Stimulated activated memory B cell treated with anti-CD40 and anti-IgM and Interleukin-4, amounts not matched to agents 10 μg/mL and 1 μg/mL and 100 μg/mL, for 72 hours (primary cell): ENCODE measurements around the gene FICD.

Experiments
- ATAC-seq: fragments of 150-1000 bp; cut with Tn5 transposase; 2 replicates; pipeline ENCODE4 v1.10.0; 2021
- H3K27ac Mint-ChIP-seq: one replicate; pipeline ENCODE4 v1.8.0; 2022; ENCODE audit warnings: mild to moderate bottlenecking, mixed read lengths
- H3K27me3 Mint-ChIP-seq: one replicate; pipeline ENCODE4 v1.8.0; 2022; ENCODE audit warnings: mixed read lengths
- H3K36me3 Mint-ChIP-seq: one replicate; pipeline ENCODE4 v1.8.0; 2022; ENCODE audit warnings: mixed read lengths
- H3K4me1 Mint-ChIP-seq: one replicate; pipeline ENCODE4 v1.8.0; 2022; ENCODE audit warnings: mixed read lengths
- H3K4me3 Mint-ChIP-seq: one replicate; pipeline ENCODE4 v1.8.0; 2022; ENCODE audit warnings: mild to moderate bottlenecking, moderate library complexity, mixed read lengths
- H3K9me3 Mint-ChIP-seq: one replicate; pipeline ENCODE4 v1.8.0; 2022; ENCODE audit warnings: mixed read lengths

The FICD gene

GRCh38 chr12:108514973-108515814 is at the start of gene FICD:
Gene FICD (plus strand): TSS chr12:108515277. CDS start chr12:108516973, 1,696 bp downstream.
- peak within 1 kb of the TSS; percentile 87 for H3K4me3 Mint-ChIP-seq
- H3K27ac Mint-ChIP-seq = peak within 1 kb of the TSS; percentile 78
- no peaks in the 10 kb centered on the region for H3K27me3 Mint-ChIP-seq
- peaks cover 62% of the 10 kb centered on the region for H3K4me1 Mint-ChIP-seq
- H3K9me3 Mint-ChIP-seq = no peaks in the 10 kb centered on the region
- H3K36me3 Mint-ChIP-seq = peaks cover 26% of the 10 kb centered on the region
- ATAC-seq = peak; percentile 94

- Mint-ChIP-seq H3K9me3 (peaks cover 3% of the 10 kb centered on the region), H3K27me3 (peaks cover 88% of the 10 kb centered on the region), H3K4me3 (no peak overlapping the region), H3K27ac (no peak overlapping the region), H3K4me1 (no peaks in the 10 kb centered on the region), H3K36me3 (no peaks in the 10 kb centered on the region)
- no peak for ATAC-seq
Observed at GRCh38 chr12:108465417-108465816, 49.7 kb upstream of the FICD start.

- no peaks in the 10 kb centered on the region for H3K4me1 Mint-ChIP-seq
- no peak overlapping the region for H3K4me3 Mint-ChIP-seq
- H3K36me3 Mint-ChIP-seq = no peaks in the 10 kb centered on the region
- no peak overlapping the region for H3K27ac Mint-ChIP-seq
- peaks cover 64% of the 10 kb centered on the region for H3K27me3 Mint-ChIP-seq
- H3K9me3 Mint-ChIP-seq = peaks cover 3% of the 10 kb centered on the region
- no peak for ATAC-seq
Observed at GRCh38 chr12:108468196-108468968, 46.7 kb upstream of the FICD start.

GRCh38 chr12:108473400-108474055 is 41.5 kb upstream of the FICD start:
- Mint-ChIP-seq H3K36me3 (no peaks in the 10 kb centered on the region), H3K27ac (no peak overlapping the region), H3K4me1 (no peaks in the 10 kb centered on the region), H3K4me3 (no peak overlapping the region), H3K9me3 (no peaks in the 10 kb centered on the region), H3K27me3 (peaks cover 29% of the 10 kb centered on the region)
- ATAC-seq = no peak

- Mint-ChIP-seq H3K27ac (no peak overlapping the region), H3K36me3 (no peaks in the 10 kb centered on the region), H3K4me3 (no peak overlapping the region), H3K9me3 (no peaks in the 10 kb centered on the region), H3K4me1 (no peaks in the 10 kb centered on the region), H3K27me3 (peaks cover 19% of the 10 kb centered on the region)
- ATAC-seq = no peak
Observed at GRCh38 chr12:108475396-108475795, 39.7 kb upstream of the FICD start.

GRCh38 chr12:108477055-108477880 is 37.8 kb upstream of the FICD start:
- H3K9me3 Mint-ChIP-seq = no peaks in the 10 kb centered on the region
- H3K36me3 Mint-ChIP-seq = no peaks in the 10 kb centered on the region
- ATAC-seq = no peak
- H3K4me1 Mint-ChIP-seq = no peaks in the 10 kb centered on the region
- peaks cover 37% of the 10 kb centered on the region for H3K27me3 Mint-ChIP-seq
- H3K27ac Mint-ChIP-seq = no peak overlapping the region
- H3K4me3 Mint-ChIP-seq = no peak overlapping the region

GRCh38 chr12:108477881-108478259 is 37.2 kb upstream of the FICD start:
- Mint-ChIP-seq H3K36me3 (no peaks in the 10 kb centered on the region), H3K27me3 (peaks cover 43% of the 10 kb centered on the region), H3K4me3 (no peak overlapping the region), H3K27ac (no peak overlapping the region), H3K9me3 (no peaks in the 10 kb centered on the region), H3K4me1 (no peaks in the 10 kb centered on the region)
- no peak for ATAC-seq

GRCh38 chr12:108478611-108479206 is 36.4 kb upstream of the FICD start:
- no peaks in the 10 kb centered on the region for H3K9me3 Mint-ChIP-seq
- no peak overlapping the region for H3K4me3 Mint-ChIP-seq
- H3K4me1 Mint-ChIP-seq = no peaks in the 10 kb centered on the region
- H3K36me3 Mint-ChIP-seq = no peaks in the 10 kb centered on the region
- no peak for ATAC-seq
- H3K27ac Mint-ChIP-seq = no peak overlapping the region
- H3K27me3 Mint-ChIP-seq = peaks cover 44% of the 10 kb centered on the region

- no peak overlapping the region for H3K4me3 Mint-ChIP-seq
- no peaks in the 10 kb centered on the region for H3K36me3 Mint-ChIP-seq
- peaks cover 46% of the 10 kb centered on the region for H3K27me3 Mint-ChIP-seq
- no peak overlapping the region for H3K27ac Mint-ChIP-seq
- peak; percentile 87 for ATAC-seq
- no peaks in the 10 kb centered on the region for H3K4me1 Mint-ChIP-seq
- no peaks in the 10 kb centered on the region for H3K9me3 Mint-ChIP-seq
Observed at GRCh38 chr12:108479364-108480070, 35.6 kb upstream of the FICD start.

- H3K9me3 Mint-ChIP-seq = peaks cover 14% of the 10 kb centered on the region
- peaks cover 65% of the 10 kb centered on the region for H3K27me3 Mint-ChIP-seq
- H3K27ac Mint-ChIP-seq = no peak overlapping the region
- peaks cover 6% of the 10 kb centered on the region for H3K36me3 Mint-ChIP-seq
- no peak for ATAC-seq
- no peaks in the 10 kb centered on the region for H3K4me1 Mint-ChIP-seq
- no peak overlapping the region for H3K4me3 Mint-ChIP-seq
Observed at GRCh38 chr12:108482717-108483212, 32.3 kb upstream of the FICD start.

GRCh38 chr12:108483213-108484059 is 31.6 kb upstream of the FICD start:
- Mint-ChIP-seq H3K4me3 (no peak overlapping the region), H3K9me3 (peaks cover 14% of the 10 kb centered on the region), H3K4me1 (no peaks in the 10 kb centered on the region), H3K36me3 (peaks cover 6% of the 10 kb centered on the region), H3K27me3 (peaks cover 66% of the 10 kb centered on the region), H3K27ac (no peak overlapping the region)
- ATAC-seq = no peak

- Mint-ChIP-seq H3K36me3 (peaks cover 6% of the 10 kb centered on the region), H3K4me3 (no peak overlapping the region), H3K9me3 (peaks cover 16% of the 10 kb centered on the region), H3K27me3 (peaks cover 76% of the 10 kb centered on the region), H3K4me1 (no peaks in the 10 kb centered on the region), H3K27ac (no peak overlapping the region)
- no peak for ATAC-seq
Observed at GRCh38 chr12:108484431-108484830, 30.6 kb upstream of the FICD start.

- Mint-ChIP-seq H3K36me3 (peaks cover 6% of the 10 kb centered on the region), H3K9me3 (peaks cover 16% of the 10 kb centered on the region), H3K4me1 (no peaks in the 10 kb centered on the region), H3K4me3 (no peak overlapping the region), H3K27me3 (peaks cover 77% of the 10 kb centered on the region), H3K27ac (no peak overlapping the region)
- ATAC-seq = no peak
Observed at GRCh38 chr12:108484845-108485244, 30.2 kb upstream of the FICD start.
